OCI-LY7 (cell line): Measurements from ENCODE around the gene ZNF396. TPM values are rescaled to one million over a fixed set of nuclear protein-coding genes. Genes with fewer than 3 reads are reported as not detected.

ENCODE experiments used
- BruUV-seq: library from RNA; stranded (reverse); fragments of 400-500 nt; replicated peaks from 2 replicates; lab custom pipeline; 2021; lab: Mats Ljungman, UMichigan
- CTCF ChIA-PET: fragments of 300-600 bp; sonication (Branson Sonifier 250); formaldehyde crosslinking; loops from one replicate; lab custom pipeline; 2022; ENCODE audit warnings: antibody characterized with exemption; ENCODE audit not compliant: unreplicated experiment; lab: Charles Lee
- POLR2A ChIA-PET: fragments of 300-600 bp; sonication (Branson Sonifier 250); formaldehyde crosslinking; loops from one replicate; lab custom pipeline; 2022; ENCODE audit warnings: antibody characterized with exemption; lab: Charles Lee
- DNase-seq: peaks from one replicate; pipeline ENCODE4 v3.0.0-alpha.2; 2015; ENCODE audit warnings: low spot score
- H2AFZ ChIP-seq: fragments of 200-600 bp; sonication (generic), shearing (Covaris generic); 2 replicates; pipeline ENCODE4 v1.6.1; 2014; ENCODE audit warnings: mild to moderate bottlenecking, antibody characterized with exemption, low read length, moderate library complexity
- H3K27ac ChIP-seq: fragments of 200-600 bp; sonication (generic); 2 replicates; pipeline ENCODE4 v1.5.1; 2014; ENCODE audit warnings: mixed run types, low read depth, mild to moderate bottlenecking, moderate library complexity, low read length, inconsistent platforms; ENCODE audit not compliant: poor library complexity, severe bottlenecking
- H3K36me3 ChIP-seq: fragments of 200-600 bp; sonication (generic); 2 replicates; pipeline ENCODE4 v1.6.1; 2014; ENCODE audit warnings: mild to moderate bottlenecking, antibody characterized with exemption, low read length, moderate library complexity, mixed read lengths; ENCODE audit not compliant: insufficient read depth
- H3K4me1 ChIP-seq: fragments of 200-600 bp; sonication (generic); 2 replicates; pipeline ENCODE4 v1.5.1; 2014; ENCODE audit warnings: mild to moderate bottlenecking, low read length; ENCODE audit not compliant: insufficient read depth, poor library complexity, severe bottlenecking
- H3K4me2 ChIP-seq: fragments of 200-600 bp; sonication (generic); 2 replicates; pipeline ENCODE4 v1.6.1; 2014; ENCODE audit warnings: mild to moderate bottlenecking, low read length
- H3K4me3 ChIP-seq: fragments of 200-600 bp; sonication (generic); 2 replicates; pipeline ENCODE4 v1.5.1; 2014; ENCODE audit warnings: mild to moderate bottlenecking, low read depth, low read length; ENCODE audit not compliant: poor library complexity, severe bottlenecking
- H3K79me2 ChIP-seq: fragments of 200-600 bp; sonication (generic); 2 replicates; pipeline ENCODE4 v1.6.1; 2016; ENCODE audit warnings: low read depth, mild to moderate bottlenecking, low read length, moderate library complexity, mixed read lengths; ENCODE audit not compliant: insufficient read depth
- H3K9me2 ChIP-seq: fragments of 200-600 bp; sonication (generic); 2 replicates; pipeline ENCODE4 v1.6.1; 2016; ENCODE audit warnings: mild to moderate bottlenecking, low read length, mixed read lengths; ENCODE audit not compliant: insufficient read depth
- H3K9me3 ChIP-seq: fragments of 200-600 bp; sonication (generic); 2 replicates; pipeline ENCODE4 v1.6.1; 2014; ENCODE audit warnings: mild to moderate bottlenecking, mixed run types, low read length, mixed read lengths
- H4K20me1 ChIP-seq: fragments of 200-600 bp; sonication (generic); 2 replicates; pipeline ENCODE4 v1.6.1; 2014; ENCODE audit warnings: mild to moderate bottlenecking, antibody characterized with exemption, low read length, moderate library complexity, mixed read lengths; ENCODE audit not compliant: insufficient read depth
- CTCF ChIP-seq: fragments of 200-600 bp; sonication (generic); conservative IDR thresholded peaks from 2 replicates; pipeline ENCODE4 v1.5.1; 2014; ENCODE audit warnings: mild to moderate bottlenecking, antibody characterized with exemption, low read length, moderate library complexity, mixed read lengths
- EZH2phosphoT487 ChIP-seq: fragments of 200-600 bp; sonication (generic); IDR thresholded peaks from 2 replicates; pipeline ENCODE4 v1.6.1; 2018; ENCODE audit warnings: low read depth, borderline replicate concordance, mild to moderate bottlenecking, mixed run types, antibody characterized with exemption, low read length, moderate library complexity, mixed read lengths
- intact Hi-C: fragments of 100-400 bp; cut with micrococcal nuclease; formaldehyde crosslinking; loops from one replicate; pipeline ENCODE4 v1.10.0; 2022; ENCODE audit not compliant: unreplicated experiment
- total RNA-seq, 2 experiments: library from RNA; depleted of rRNA in 1 of 2; stranded (reverse); fragments of >200 nt in 1 of 2; shearing (Covaris generic) in 1 of 2; gene quantifications; 2 replicates each; pipeline ENCODE4 v1.2.3, GENCODE V29; 2014 to 2022

The ZNF396 gene
- total RNA-seq, 2 experiments from 2014 or later, result 0.38 to 1.1 TPM

GRCh38 chr18:35392375-35392774 is 15.2 kb upstream of the ZNF396 start:
- Histone ChIP-seq H2AFZ (no peak overlapping the region), H3K4me3 (no peak overlapping the region), H3K79me2 (no peaks in the 10 kb centered on the region), H3K9me2 (no peaks in the 10 kb centered on the region), H3K4me2 (no peak overlapping the region), H3K4me1 (no peaks in the 10 kb centered on the region), H3K36me3 (no peaks in the 10 kb centered on the region), H4K20me1 (no peaks in the 10 kb centered on the region), H3K27ac (no peak overlapping the region), H3K9me3 (no peaks in the 10 kb centered on the region)
- CTCF ChIA-PET, result no interaction called here
- no TSS peak for BruUV-seq
- intact Hi-C loops, result no loop called here
- POLR2A ChIA-PET, result no interaction called here
- TF ChIP-seq EZH2phosphoT487, result no peak
- TF ChIP-seq CTCF, result no peak
- DNase-seq, result no peak

- Histone ChIP-seq H3K4me3 (no peak overlapping the region), H3K79me2 (no peaks in the 10 kb centered on the region), H3K9me3 (no peaks in the 10 kb centered on the region), H3K4me1 (peaks cover 5% of the 10 kb centered on the region), H4K20me1 (no peaks in the 10 kb centered on the region), H2AFZ (no peak overlapping the region), H3K9me2 (no peaks in the 10 kb centered on the region), H3K36me3 (no peaks in the 10 kb centered on the region), H3K27ac (no peak overlapping the region), H3K4me2 (no peak overlapping the region)
- POLR2A ChIA-PET, result no interaction called here
- no TSS peak for BruUV-seq
- TF ChIP-seq CTCF (no peak), EZH2phosphoT487 (no peak)
- CTCF ChIA-PET, result no interaction called here
- intact Hi-C loops, result no loop called here
- no peak for DNase-seq
Measured at GRCh38 chr18:35390951-35391700, 14.0 kb upstream of the ZNF396 start.

GRCh38 chr18:35389095-35389618 is 12.0 kb upstream of the ZNF396 start:
- ChIA-PET CTCF (no interaction called here), POLR2A (no interaction called here)
- no peak overlapping the region for H3K4me2 ChIP-seq
- TF ChIP-seq CTCF, result no peak
- no peak for TF ChIP-seq EZH2phosphoT487
- H3K27ac ChIP-seq, result no peak overlapping the region
- no peak overlapping the region for H3K4me3 ChIP-seq
- H3K9me3 ChIP-seq, result no peaks in the 10 kb centered on the region
- DNase-seq, result no peak
- H3K79me2 ChIP-seq, result no peaks in the 10 kb centered on the region
- H3K4me1 ChIP-seq, result peaks cover 5% of the 10 kb centered on the region
- no peaks in the 10 kb centered on the region for H4K20me1 ChIP-seq
- BruUV-seq, result no TSS peak
- no peak overlapping the region for H2AFZ ChIP-seq
- intact Hi-C loops, result loop anchor here (10.0 kb wide), 1 partner anchor 356 kb away; no protein-coding TSS in a partner anchor
- no peaks in the 10 kb centered on the region for H3K9me2 ChIP-seq
- H3K36me3 ChIP-seq, result no peaks in the 10 kb centered on the region
